ENCODE results near the gene MALAT1. TPM values are rescaled to one million over a fixed set of nuclear protein-coding genes. Genes with fewer than 3 reads are reported as not detected.

Gene MALAT1
- total and polyA plus RNA-seq, 2 of the 13 experiments (the other 11 are each of a cell fraction or from before 2014, with no cell fraction given), result 143 to 1,237 TPM

GRCh38 chr11:65497141-65498041, 1.5 kb upstream of the MALAT1 start (continued):
- TF ChIP-seq FOXC1 (CRISPR knock-in tag; IDR thresholded peaks at IDR 0.05; ENCODE audit: borderline replicate concordance), result peak; percentile 84
- TF ChIP-seq ZNF790 (CRISPR knock-in tag; IDR thresholded peaks at IDR 0.05; ENCODE audit: borderline replicate concordance), result peak; percentile 75; the same call in 1 of the 2 replicates
- TF ChIP-seq ZNF503 (CRISPR knock-in tag; IDR thresholded peaks at IDR 0.05), result peak; percentile 63; the same call in 1 of the 2 replicates
- TF ChIP-seq MBD4 (IDR thresholded peaks at IDR 0.05; ENCODE audit: borderline replicate concordance, low read length), result no peak
- no peak for TF ChIP-seq DMTF1 (CRISPR knock-in tag; IDR thresholded peaks at IDR 0.05)
- peak; percentile 91 for TF ChIP-seq CHD2 (IDR thresholded peaks at IDR 0.05; ENCODE audit: low read depth, low read length)
- TF ChIP-seq HOXA9 (CRISPR knock-in tag; IDR thresholded peaks at IDR 0.05; ENCODE audit: borderline replicate concordance), result peak; percentile 39; the same call in 1 of the 2 replicates
- peak; percentile 36; the same call in 1 of the 2 replicates for TF ChIP-seq ZNF772 (CRISPR knock-in tag; IDR thresholded peaks at IDR 0.05)
- TF ChIP-seq MXD4 (CRISPR knock-in tag; IDR thresholded peaks at IDR 0.05), result peak; percentile 73; the same call in 1 of the 2 replicates
- TF ChIP-seq ZNF251 (CRISPR knock-in tag; IDR thresholded peaks at IDR 0.05), result no peak
- peak; percentile 57 for TF ChIP-seq SKI (IDR thresholded peaks at IDR 0.05; ENCODE audit: partially characterized antibody)
- TF ChIP-seq SIN3B (IDR thresholded peaks at IDR 0.05; ENCODE audit: low read length), result no peak
- peak; percentile 62 to 85; a peak in 3 of 4 replicates for TF ChIP-seq EP300 (IDR thresholded peaks at IDR 0.05; ENCODE audit: low read depth in 2 of 2, low read length in 2 of 2)
- peak; percentile 86 for TF ChIP-seq EP300 (CRISPR knock-in tag; IDR thresholded peaks at IDR 0.05; ENCODE audit: borderline replicate concordance)
- TF ChIP-seq CEBPB (IDR thresholded peaks at IDR 0.05; ENCODE audit: borderline replicate concordance, low read depth, low read length), result peak; percentile 89
- no peak for TF ChIP-seq NCOA5 (CRISPR knock-in tag; IDR thresholded peaks at IDR 0.05)
- TF ChIP-seq ZBTB37 (CRISPR knock-in tag; IDR thresholded peaks at IDR 0.05), result no peak
- TF ChIP-seq SRF (IDR thresholded peaks at IDR 0.05; ENCODE audit: low read depth, low read length), result 0 out of 2 replicates have a peak, but pooled peaks have one; percentile 16
- no peak for TF ChIP-seq ATF7 (IDR thresholded peaks at IDR 0.05)
- TF ChIP-seq ATF7 (CRISPR knock-in tag; IDR thresholded peaks at IDR 0.05), result peak; percentile 41; the same call in 1 of the 2 replicates
- TF ChIP-seq RELA (CRISPR knock-in tag; IDR thresholded peaks at IDR 0.05), result no peak; the same call in 1 of the 2 replicates
- TF ChIP-seq ZNF329 (CRISPR knock-in tag; IDR thresholded peaks at IDR 0.05; ENCODE audit: low read depth), result peak; percentile 84
- TF ChIP-seq SALL1 (CRISPR knock-in tag; IDR thresholded peaks at IDR 0.05), result peak; percentile 94
- TF ChIP-seq KLF13 (CRISPR knock-in tag; IDR thresholded peaks at IDR 0.05), result no peak
- TF ChIP-seq HES4 (CRISPR knock-in tag; IDR thresholded peaks at IDR 0.05; ENCODE audit: borderline replicate concordance), result peak; percentile 29; the same call in 1 of the 2 replicates

All from HepG2 (cell line).